CD4-positive, CD25-positive, alpha-beta regulatory T cell (primary cell): Measurements from ENCODE around the gene ADPRH. TPM values are rescaled to one million over a fixed set of nuclear protein-coding genes. Genes with fewer than 3 reads are reported as not detected.
A peak's percentile ranks its signal among the peaks of the same experiment; 100 is the strongest.

Source experiments
- ATAC-seq, 2 donors: fragments of 150-1000 bp; cut with Tn5 transposase; one replicate each; pipeline ENCODE4 v1.10.0; 2021; ENCODE audit warnings: low read depth in 2 of 2, moderate number of reproducible peaks in 2 of 2, moderate library complexity in 1 of 2
- DNase-seq, 3 donors: peaks; one replicate each; pipeline versions ENCODE4 v3.0.0 to v3.0.0-alpha.2; 2012 to 2022; ENCODE audit warnings: mixed read lengths in 1 of 3
- H3K27ac ChIP-seq: one replicate; pipeline ENCODE4 v1.7.0; 2013; ENCODE audit warnings: mild to moderate bottlenecking, low read length; ENCODE audit not compliant: insufficient read depth, poor library complexity, severe bottlenecking
- H3K27me3 ChIP-seq: one replicate; pipeline ENCODE4 v1.7.0; 2013; ENCODE audit warnings: low read length; ENCODE audit not compliant: control insufficient read depth, insufficient read depth
- H3K36me3 ChIP-seq: one replicate; pipeline ENCODE4 v1.7.0; 2013; ENCODE audit warnings: mild to moderate bottlenecking, low read length, moderate library complexity; ENCODE audit not compliant: control insufficient read depth, insufficient read depth
- H3K4me1 ChIP-seq: 2 replicates; pipeline ENCODE4 v1.7.0; 2013; ENCODE audit warnings: mild to moderate bottlenecking, low read length; ENCODE audit not compliant: insufficient read depth, control insufficient read depth, poor library complexity, severe bottlenecking
- H3K4me3 ChIP-seq: one replicate; pipeline ENCODE4 v1.7.0; 2013; ENCODE audit warnings: low read depth, mild to moderate bottlenecking, low read length, moderate library complexity
- H3K9me3 ChIP-seq, 2 experiments: 1 replicate in 1 of 2; 2 replicates in 1 of 2; pipeline ENCODE4 v1.7.0; 2013; ENCODE audit warnings: low read length in 2 of 2, mild to moderate bottlenecking in 1 of 2, moderate library complexity in 1 of 2; ENCODE audit not compliant: control insufficient read depth in 2 of 2
- H3K27ac Mint-ChIP-seq, 3 donors: one replicate each; pipeline ENCODE4 v1.8.0; 2020 to 2022; ENCODE audit warnings: mild to moderate bottlenecking in 3 of 3, mixed read lengths in 3 of 3, moderate library complexity in 2 of 3
- H3K27me3 Mint-ChIP-seq: one replicate; pipeline ENCODE4 v1.8.0; 2022; ENCODE audit warnings: mild to moderate bottlenecking, mixed read lengths
- H3K36me3 Mint-ChIP-seq: one replicate; pipeline ENCODE4 v1.8.0; 2020; ENCODE audit warnings: mixed read lengths
- H3K4me1 Mint-ChIP-seq, 4 donors: one replicate each; pipeline ENCODE4 v1.8.0; 2020 to 2022; ENCODE audit warnings: mixed read lengths in 4 of 4, mild to moderate bottlenecking in 1 of 4
- H3K4me3 Mint-ChIP-seq, 4 donors: one replicate each; pipeline ENCODE4 v1.8.0; 2020 to 2022; ENCODE audit warnings: mild to moderate bottlenecking in 4 of 4, mixed read lengths in 4 of 4, moderate library complexity in 3 of 4
- H3K9me3 Mint-ChIP-seq, 7 donors: one replicate each; pipeline ENCODE4 v1.8.0; 2020 to 2022; ENCODE audit warnings: mixed read lengths in 7 of 7, mild to moderate bottlenecking in 3 of 7, moderate library complexity in 2 of 7
- polyA plus RNA-seq, 4 donors: library from polyadenylated mRNA; unstranded; fragments of 300-500 nt; fragmentation: Illumina TruSeq; gene quantifications; one replicate each; pipeline ENCODE4 v1.2.3, GENCODE V29; 2021
- total RNA-seq: library from RNA; stranded (reverse); gene quantifications from one replicate; pipeline ENCODE4 v1.2.3, GENCODE V29; 2022

The ADPRH gene
- total and polyA plus RNA-seq, 5 donors from 2014 or later = 6.2 to 17.2 (median 12.1) TPM

- Mint-ChIP-seq H3K27me3 (peaks cover 6% of the 10 kb centered on the region), H3K27ac (peak overlapping the region; percentile 92 to 96 (median 95)), H3K4me3 (peak overlapping the region; percentile 92 to 98 (median 97)), H3K4me1 (peaks cover 16 to 38% (median 21%) of the 10 kb centered on the region in 4 donors), H3K9me3 (peaks cover 0 to 2% (median 0%) of the 10 kb centered on the region in 7 donors), H3K36me3 (no peaks in the 10 kb centered on the region)
- DNase-seq = peak in 2 of 3 donors; percentile 7 to 61
- Histone ChIP-seq H3K27ac (peak overlapping the region; percentile 82), H3K27me3 (no peaks in the 10 kb centered on the region), H3K4me3 (peak overlapping the region; percentile 93), H3K36me3 (no peaks in the 10 kb centered on the region), H3K9me3 (no peaks in the 10 kb centered on the region), H3K4me1 (peaks cover 9% of the 10 kb centered on the region)
- ATAC-seq = peak; percentile 54
Observed at GRCh38 chr3:119580067-119580760, 922 bp downstream of the ADPRH start.

GRCh38 chr3:119582178-119582577 lies 2.9 kb downstream of the ADPRH start:
- H3K27ac ChIP-seq = no peak overlapping the region
- H3K9me3 Mint-ChIP-seq = peaks cover 0 to 2% (median 0%) of the 10 kb centered on the region in 7 donors
- peaks cover 10 to 29% (median 18%) of the 10 kb centered on the region in 4 donors for H3K4me1 Mint-ChIP-seq
- H3K36me3 Mint-ChIP-seq = no peaks in the 10 kb centered on the region
- no peaks in the 10 kb centered on the region for H3K9me3 ChIP-seq
- H3K4me3 Mint-ChIP-seq = peak overlapping the region in 2 of 4 donors; percentile 26 to 68
- H3K4me1 ChIP-seq = peaks cover 9% of the 10 kb centered on the region
- no peaks in the 10 kb centered on the region for H3K36me3 ChIP-seq
- no peak for ATAC-seq
- H3K4me3 ChIP-seq = no peak overlapping the region
- H3K27me3 ChIP-seq = no peaks in the 10 kb centered on the region
- H3K27ac Mint-ChIP-seq = peak overlapping the region in 2 of 3 donors; percentile 65 to 93
- peak in 1 of 3 donors; percentile 33 for DNase-seq
- H3K27me3 Mint-ChIP-seq = no peaks in the 10 kb centered on the region

GRCh38 chr3:119585208-119585607 lies 5.9 kb downstream of the ADPRH start:
- Mint-ChIP-seq H3K27ac (no peak overlapping the region), H3K36me3 (no peaks in the 10 kb centered on the region), H3K9me3 (peaks cover 0 to 4% (median 0%) of the 10 kb centered on the region in 7 donors), H3K4me1 (peaks cover 5 to 20% (median 18%) of the 10 kb centered on the region in 4 donors), H3K4me3 (no peak overlapping the region), H3K27me3 (no peaks in the 10 kb centered on the region)
- DNase-seq (no peak), ATAC-seq (no peak)
- Histone ChIP-seq H3K36me3 (peaks cover 3% of the 10 kb centered on the region), H3K4me1 (peaks cover 3% of the 10 kb centered on the region), H3K27me3 (no peaks in the 10 kb centered on the region), H3K4me3 (no peak overlapping the region), H3K9me3 (no peaks in the 10 kb centered on the region), H3K27ac (no peak overlapping the region)

- DNase-seq (no peak), ATAC-seq (no peak)
- H3K36me3 Mint-ChIP-seq = no peaks in the 10 kb centered on the region
- H3K4me1 Mint-ChIP-seq = peaks cover 5 to 15% (median 14%) of the 10 kb centered on the region in 4 donors
- H3K27ac ChIP-seq = no peak overlapping the region
- no peak overlapping the region for H3K27ac Mint-ChIP-seq
- no peaks in the 10 kb centered on the region for H3K9me3 ChIP-seq
- H3K27me3 ChIP-seq = no peaks in the 10 kb centered on the region
- peaks cover 0 to 4% (median 0%) of the 10 kb centered on the region in 7 donors for H3K9me3 Mint-ChIP-seq
- no peak overlapping the region for H3K4me3 ChIP-seq
- H3K4me3 Mint-ChIP-seq = no peak overlapping the region
- H3K36me3 ChIP-seq = peaks cover 3% of the 10 kb centered on the region
- no peaks in the 10 kb centered on the region for H3K4me1 ChIP-seq
- no peaks in the 10 kb centered on the region for H3K27me3 Mint-ChIP-seq
Observed at GRCh38 chr3:119585856-119586570, 6.7 kb downstream of the ADPRH start.

GRCh38 chr3:119586733-119587172 lies 7.5 kb downstream of the ADPRH start:
- H3K27ac ChIP-seq = no peak overlapping the region
- no peaks in the 10 kb centered on the region for H3K27me3 ChIP-seq
- peaks cover 0 to 4% (median 0%) of the 10 kb centered on the region in 7 donors for H3K9me3 Mint-ChIP-seq
- no peak for ATAC-seq
- no peak overlapping the region for H3K4me3 ChIP-seq
- no peaks in the 10 kb centered on the region for H3K9me3 ChIP-seq
- H3K36me3 Mint-ChIP-seq = no peaks in the 10 kb centered on the region
- H3K36me3 ChIP-seq = peaks cover 3% of the 10 kb centered on the region
- peaks cover 0 to 14% (median 11%) of the 10 kb centered on the region in 4 donors for H3K4me1 Mint-ChIP-seq
- H3K27ac Mint-ChIP-seq = no peak overlapping the region
- H3K4me3 Mint-ChIP-seq = peak overlapping the region in 1 of 4 donors; percentile 48
- no peaks in the 10 kb centered on the region for H3K27me3 Mint-ChIP-seq
- no peaks in the 10 kb centered on the region for H3K4me1 ChIP-seq
- DNase-seq = peak in 1 of 3 donors; percentile 26

GRCh38 chr3:119588112-119588511 lies 8.8 kb downstream of the ADPRH start:
- no peaks in the 10 kb centered on the region for H3K9me3 ChIP-seq
- peaks cover 0 to 6% (median 3%) of the 10 kb centered on the region in 4 donors for H3K4me1 Mint-ChIP-seq
- peaks cover 0 to 4% (median 0%) of the 10 kb centered on the region in 7 donors for H3K9me3 Mint-ChIP-seq
- no peaks in the 10 kb centered on the region for H3K27me3 Mint-ChIP-seq
- H3K36me3 Mint-ChIP-seq = no peaks in the 10 kb centered on the region
- H3K4me3 ChIP-seq = no peak overlapping the region
- DNase-seq (no peak), ATAC-seq (no peak)
- H3K36me3 ChIP-seq = peaks cover 3% of the 10 kb centered on the region
- H3K4me3 Mint-ChIP-seq = no peak overlapping the region
- no peak overlapping the region for H3K27ac ChIP-seq
- H3K4me1 ChIP-seq = no peaks in the 10 kb centered on the region
- H3K27me3 ChIP-seq = no peaks in the 10 kb centered on the region
- H3K27ac Mint-ChIP-seq = no peak overlapping the region

GRCh38 chr3:119589102-119589773 lies 9.9 kb downstream of the ADPRH start:
- Mint-ChIP-seq H3K9me3 (peaks cover 0 to 4% (median 0%) of the 10 kb centered on the region in 7 donors), H3K4me3 (no peak overlapping the region), H3K4me1 (peaks cover 0 to 6% (median 3%) of the 10 kb centered on the region in 4 donors), H3K36me3 (no peaks in the 10 kb centered on the region), H3K27ac (peak overlapping the region in 1 of 3 donors; percentile 11), H3K27me3 (no peaks in the 10 kb centered on the region)
- Histone ChIP-seq H3K27ac (no peak overlapping the region), H3K4me1 (no peaks in the 10 kb centered on the region), H3K27me3 (no peaks in the 10 kb centered on the region), H3K9me3 (no peaks in the 10 kb centered on the region), H3K36me3 (peaks cover 3% of the 10 kb centered on the region), H3K4me3 (no peak overlapping the region)
- DNase-seq = no peak
- ATAC-seq = no peak
